Adrenal gland (tissue), 12 donors: ENCODE results near the gene GON4L. TPM values are rescaled to one million over a fixed set of nuclear protein-coding genes. Genes with fewer than 3 reads are reported as not detected.
"Not testable (repeated sequence)": the region's sequence is repeated elsewhere in the genome, so short reads cannot be mapped to it uniquely, and the experiment has no call there.

ENCODE experiments used
- DNase-seq, 7 donors: peaks; one replicate each; pipeline ENCODE4 v3.0.0-alpha.2; 2019 to 2020
- H3K27ac ChIP-seq, 5 donors: fragments of 200-600 bp; sonication (generic) in 4 of 5; 1 replicate in 3 of 5; 2 replicates in 2 of 5; pipeline versions ENCODE4 v1.5.1 to v1.8.0; 2016 to 2020; ENCODE audit warnings: mild to moderate bottlenecking in 1 of 5
- H3K27me3 ChIP-seq: fragments of 200-600 bp; 2 replicates; pipeline ENCODE4 v1.8.0; 2021
- H3K36me3 ChIP-seq, 2 donors: fragments of 200-600 bp; replicated peaks in 1 of 2; 1 replicate in 1 of 2; 2 replicates in 1 of 2; pipeline versions ENCODE4 v1.5.1 to v1.8.0; 2018 to 2022
- H3K4me1 ChIP-seq, 2 donors: fragments of 200-600 bp; replicated peaks in 1 of 2; 1 replicate in 1 of 2; 2 replicates in 1 of 2; pipeline versions ENCODE4 v1.5.1 to v1.8.0; 2018 to 2021
- H3K4me3 ChIP-seq, 4 donors: fragments of 200-600 bp; sonication (generic) in 3 of 4; one replicate each; pipeline ENCODE4 v1.5.1; 2016 to 2018
- H3K9me3 ChIP-seq, 3 donors: fragments of 200-600 bp; sonication (generic) in 1 of 3; replicated peaks in 1 of 3; 1 replicate in 2 of 3; 2 replicates in 1 of 3; pipeline versions ENCODE4 v1.5.1 to v1.8.0; 2016 to 2021
- CTCF ChIP-seq, 6 experiments: fragments of 450-650 bp in 4 of 6; fragments of 200-600 bp in 2 of 6; sonication (generic) in 1 of 6; IDR thresholded peaks; 1 replicate in 5 of 6; 2 replicates in 1 of 6; pipeline versions ENCODE4 v1.5.1 to v1.8.0; 2016 to 2021; ENCODE audit warnings: antibody characterized with exemption in 6 of 6, mild to moderate bottlenecking in 2 of 6, moderate library complexity in 1 of 6
- POLR2A ChIP-seq, 2 donors: fragments of 450-650 bp; IDR thresholded peaks; one replicate each; pipeline ENCODE4 v1.6.1; 2017; ENCODE audit warnings: antibody characterized with exemption in 2 of 2, mild to moderate bottlenecking in 2 of 2, moderate library complexity in 1 of 2
- WGBS, 4 donors: extraction: QIAGEN DNeasy Blood & Tissue Kit in 2 of 4; methylation state at CpG; one replicate each; pipeline versions ENCODE4 v1.1.5 to v1.1.7; 2013 to 2017; 5-methylcytosine and 5-hydroxymethylcytosine counted together
- intact Hi-C, 2 donors: fragments of 100-400 bp; cut with DNase I; formaldehyde crosslinking; loops; one replicate each; pipeline versions ENCODE4 v1.14.1 to v1.15.0; 2022 to 2023
- polyA plus RNA-seq, 3 donors: library from polyadenylated mRNA; stranded (reverse); fragments of 200-250 nt in 2 of 3; fragments of 350-450 nt in 1 of 3; fragmentation: Illumina TruSeq in 1 of 3; extraction: RNeasy Lipid Tissue Mini Kit (QIAGEN cat#74804) in 1 of 3; gene quantifications; one replicate each; pipeline ENCODE4 v1.2.3, GENCODE V29; 2013 to 2014
- total RNA-seq, 9 donors: library from RNA; depleted of rRNA in 4 of 9; stranded (reverse); fragments of >200 nt in 4 of 9; fragments of 120-200 nt in 1 of 9; fragmentation: NEBNext Ultra II Directional in 1 of 9; extraction: Animal tissue kit (Norgen Biotek cat#: 25700) in 1 of 9; gene quantifications; one replicate each; pipeline versions ENCODE4 v1.1.0 to v1.2.4, GENCODE V29; 2013 to 2023
- donor health status: healthy with polysubstance abuse.
- donor health status: Bipolar disorder and iron deficiency.
- donor health status: DM: yes; HTN: yes; CAD: no.
- donor health status: DM: no; HTN: no; CAD: no.
- donor health status: DM: no; HTN: no; CAD: no.
- donor health status: DM: yes; HTN: yes; CAD: no.

Gene GON4L
- total and polyA plus RNA-seq, 12 donors, result 13.7 to 41.7 (median 35.0) TPM

GRCh38 chr1:155761736-155762405 lies 95.1 kb downstream of the GON4L start:
- 92 to 95% (median 93%) methylated on average over 11 of the region's 11 CpGs for WGBS, 4 donors
- no peak for TF ChIP-seq POLR2A (IDR thresholded peaks at IDR 0.05)
- no peaks in the 10 kb centered on the region for H3K27me3 ChIP-seq
- intact Hi-C loops, result no loop called here
- no peak overlapping the region for H3K27ac ChIP-seq
- no peak for DNase-seq
- H3K9me3 ChIP-seq, result no peaks in the 10 kb centered on the region
- H3K4me3 ChIP-seq, result no peak overlapping the region
- H3K4me1 ChIP-seq, result no peaks in the 10 kb centered on the region
- H3K36me3 ChIP-seq, result peaks cover 0 to 78% of the 10 kb centered on the region in 2 donors

- no peaks in the 10 kb centered on the region for H3K9me3 ChIP-seq
- H3K27me3 ChIP-seq, result no peaks in the 10 kb centered on the region
- DNase-seq, result no peak
- TF ChIP-seq POLR2A (IDR thresholded peaks at IDR 0.05), result no peak
- no peak for TF ChIP-seq CTCF (IDR thresholded peaks at IDR 0.05)
- 84 to 98% (median 91%) methylated on average over 2 of the region's 2 CpGs for WGBS, 4 donors
- peaks cover 0 to 78% of the 10 kb centered on the region in 2 donors for H3K36me3 ChIP-seq
- intact Hi-C loops, result no loop called here
- no peaks in the 10 kb centered on the region for H3K4me1 ChIP-seq
- H3K27ac ChIP-seq, result no peak overlapping the region
- H3K4me3 ChIP-seq, result no peak overlapping the region
Observed at GRCh38 chr1:155760751-155761475, 96.1 kb downstream of the GON4L start.

GRCh38 chr1:155759966-155760630 lies 96.9 kb downstream of the GON4L start:
- H3K4me1 ChIP-seq, result no peaks in the 10 kb centered on the region
- H3K27ac ChIP-seq, result no peak overlapping the region
- intact Hi-C loops, result no loop called here
- no peak for DNase-seq
- TF ChIP-seq POLR2A (IDR thresholded peaks at IDR 0.05) (no peak), CTCF (IDR thresholded peaks at IDR 0.05) (no peak)
- 93 to 99% (median 97%) methylated on average over 4 of the region's 4 CpGs for WGBS, 4 donors
- H3K36me3 ChIP-seq, result peaks cover 0 to 73% of the 10 kb centered on the region in 2 donors
- no peak overlapping the region for H3K4me3 ChIP-seq
- no peaks in the 10 kb centered on the region for H3K27me3 ChIP-seq
- no peaks in the 10 kb centered on the region for H3K9me3 ChIP-seq

GRCh38 chr1:155759017-155759416 lies 98.0 kb downstream of the GON4L start:
- H3K4me3 ChIP-seq, DNase-seq, H3K27ac ChIP-seq, H3K9me3 ChIP-seq, H3K27me3 ChIP-seq, intact Hi-C loops, H3K4me1 ChIP-seq: not testable (repeated sequence)
- H3K36me3 ChIP-seq, result peaks cover 0 to 73% of the 10 kb centered on the region in 2 donors
- 97 to 100% (median 99%) methylated on average over 3 of the region's 3 CpGs for WGBS, 4 donors

GRCh38 chr1:155748141-155748540 lies 108.9 kb downstream of the GON4L start:
- peaks cover 0 to 26% of the 10 kb centered on the region in 2 donors for H3K36me3 ChIP-seq
- H3K27ac ChIP-seq, H3K9me3 ChIP-seq, H3K4me3 ChIP-seq, intact Hi-C loops, H3K4me1 ChIP-seq, H3K27me3 ChIP-seq: not testable (repeated sequence)
- 67 to 95% (median 85%) methylated on average over 2 to 5 of the region's 5 CpGs for WGBS, 4 donors
- peak in 1 of 7 donors; percentile 50 for DNase-seq

GRCh38 chr1:155747586-155747985 lies 109.4 kb downstream of the GON4L start:
- H3K4me3 ChIP-seq, H3K4me1 ChIP-seq, H3K27ac ChIP-seq, intact Hi-C loops, H3K27me3 ChIP-seq, H3K9me3 ChIP-seq: not testable (repeated sequence)
- peaks cover 0 to 21% of the 10 kb centered on the region in 2 donors for H3K36me3 ChIP-seq
- WGBS, 4 donors, result 90 to 99% (median 93%) methylated on average over 9 to 11 of the region's 12 CpGs
- DNase-seq, result peak in 1 of 7 donors; percentile 35
